Measurements from ENCODE around the gene REEP6.

The REEP6 gene

DNA sequence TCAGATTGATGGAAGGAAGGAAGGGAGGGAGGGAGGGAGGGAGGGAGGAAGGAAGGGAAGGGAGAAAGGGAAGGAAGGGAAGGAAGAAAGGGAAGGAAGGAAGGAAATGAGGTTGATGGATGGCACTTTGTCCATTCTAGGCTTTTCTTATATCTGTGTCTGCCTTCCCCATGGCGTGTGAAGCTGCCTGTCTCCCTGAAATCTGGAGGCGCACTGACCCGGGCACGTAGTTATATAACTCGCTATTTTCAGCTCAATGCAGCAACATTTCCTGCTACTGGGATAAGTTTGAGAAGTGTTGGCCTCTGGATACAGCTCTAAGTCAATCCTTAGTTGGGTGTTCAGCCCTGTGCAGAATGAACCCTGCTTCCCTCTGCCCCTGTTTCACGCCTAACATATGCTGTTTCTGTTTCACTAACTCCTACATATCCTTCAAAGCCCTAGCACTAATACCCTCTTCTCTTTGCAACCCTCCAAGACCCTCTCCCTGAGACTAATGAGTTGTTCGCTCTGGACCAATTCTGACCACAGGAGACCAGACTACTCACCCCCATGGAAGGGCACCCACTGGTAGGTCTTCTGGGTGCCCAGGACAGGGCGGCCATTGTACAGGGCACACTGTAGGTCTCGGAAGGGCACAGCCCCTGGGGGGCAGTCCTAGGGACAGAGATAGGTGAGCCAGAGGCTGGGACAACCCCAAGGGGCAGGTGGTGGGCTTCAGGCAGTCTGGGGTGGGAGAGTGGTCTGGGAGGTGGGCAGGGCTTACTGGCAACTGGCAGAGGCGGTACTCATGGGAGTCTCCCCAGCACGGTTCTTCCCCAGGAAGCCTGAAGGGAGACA lies 18.8 kb downstream of the REEP6 start:
- no peak for DNase-seq (ENCODE audit: extremely low read depth, low read depth)
- TF ChIP-seq, protein P1, sequence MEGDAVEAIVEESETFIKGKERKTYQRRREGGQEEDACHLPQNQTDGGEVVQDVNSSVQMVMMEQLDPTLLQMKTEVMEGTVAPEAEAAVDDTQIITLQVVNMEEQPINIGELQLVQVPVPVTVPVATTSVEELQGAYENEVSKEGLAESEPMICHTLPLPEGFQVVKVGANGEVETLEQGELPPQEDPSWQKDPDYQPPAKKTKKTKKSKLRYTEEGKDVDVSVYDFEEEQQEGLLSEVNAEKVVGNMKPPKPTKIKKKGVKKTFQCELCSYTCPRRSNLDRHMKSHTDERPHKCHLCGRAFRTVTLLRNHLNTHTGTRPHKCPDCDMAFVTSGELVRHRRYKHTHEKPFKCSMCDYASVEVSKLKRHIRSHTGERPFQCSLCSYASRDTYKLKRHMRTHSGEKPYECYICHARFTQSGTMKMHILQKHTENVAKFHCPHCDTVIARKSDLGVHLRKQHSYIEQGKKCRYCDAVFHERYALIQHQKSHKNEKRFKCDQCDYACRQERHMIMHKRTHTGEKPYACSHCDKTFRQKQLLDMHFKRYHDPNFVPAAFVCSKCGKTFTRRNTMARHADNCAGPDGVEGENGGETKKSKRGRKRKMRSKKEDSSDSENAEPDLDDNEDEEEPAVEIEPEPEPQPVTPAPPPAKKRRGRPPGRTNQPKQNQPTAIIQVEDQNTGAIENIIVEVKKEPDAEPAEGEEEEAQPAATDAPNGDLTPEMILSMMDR (IDR thresholded peaks at IDR 0.05; ENCODE audit: low read depth, low read length) = no peak

DNA sequence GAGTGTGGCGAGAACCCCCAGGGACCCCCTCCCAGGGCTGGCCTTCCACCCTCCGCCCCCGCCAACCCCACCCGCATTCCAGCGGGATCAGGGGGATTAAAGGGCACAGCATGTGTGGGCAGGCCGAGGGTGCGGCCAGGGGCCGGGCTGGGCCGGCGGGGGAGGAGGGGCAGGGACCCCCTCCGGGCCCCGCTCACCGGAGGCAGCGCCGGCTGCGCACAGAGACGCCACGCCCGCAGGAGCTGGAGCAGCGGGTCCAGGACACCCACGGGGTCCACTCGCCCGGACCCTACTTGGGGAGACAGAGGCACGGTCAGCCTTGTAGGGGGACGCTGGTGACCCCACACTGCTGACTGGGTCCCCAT lies 19.4 kb downstream of the REEP6 start:
- TF ChIP-seq, protein P1 (IDR thresholded peaks at IDR 0.05; ENCODE audit: low read depth, low read length) = no peak
- no peak for DNase-seq (ENCODE audit: extremely low read depth, low read depth)

DNA sequence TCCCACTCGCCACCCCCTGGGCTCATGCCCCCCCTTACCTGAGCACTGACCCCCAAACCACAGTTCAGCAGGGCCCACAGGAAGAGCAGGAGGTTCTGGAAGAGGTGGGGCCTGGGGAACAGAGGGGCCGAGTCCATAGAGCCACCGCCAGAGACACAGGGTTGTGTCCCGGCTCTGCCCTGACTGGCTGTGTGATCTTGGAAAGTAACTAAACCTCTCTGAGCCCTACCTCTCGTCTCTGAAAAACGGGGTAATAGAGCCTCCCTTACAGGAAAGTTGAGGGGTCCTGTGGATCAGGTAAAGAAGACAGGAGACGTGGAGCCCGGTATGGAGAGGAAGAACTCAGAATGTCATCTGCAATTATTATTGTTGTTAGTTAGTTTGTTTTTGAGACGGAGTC lies 19.8 kb downstream of the REEP6 start:
- TF ChIP-seq, protein P1 (IDR thresholded peaks at IDR 0.05; ENCODE audit: low read depth, low read length) = no peak
- no peak for DNase-seq (ENCODE audit: extremely low read depth, low read depth)

DNA sequence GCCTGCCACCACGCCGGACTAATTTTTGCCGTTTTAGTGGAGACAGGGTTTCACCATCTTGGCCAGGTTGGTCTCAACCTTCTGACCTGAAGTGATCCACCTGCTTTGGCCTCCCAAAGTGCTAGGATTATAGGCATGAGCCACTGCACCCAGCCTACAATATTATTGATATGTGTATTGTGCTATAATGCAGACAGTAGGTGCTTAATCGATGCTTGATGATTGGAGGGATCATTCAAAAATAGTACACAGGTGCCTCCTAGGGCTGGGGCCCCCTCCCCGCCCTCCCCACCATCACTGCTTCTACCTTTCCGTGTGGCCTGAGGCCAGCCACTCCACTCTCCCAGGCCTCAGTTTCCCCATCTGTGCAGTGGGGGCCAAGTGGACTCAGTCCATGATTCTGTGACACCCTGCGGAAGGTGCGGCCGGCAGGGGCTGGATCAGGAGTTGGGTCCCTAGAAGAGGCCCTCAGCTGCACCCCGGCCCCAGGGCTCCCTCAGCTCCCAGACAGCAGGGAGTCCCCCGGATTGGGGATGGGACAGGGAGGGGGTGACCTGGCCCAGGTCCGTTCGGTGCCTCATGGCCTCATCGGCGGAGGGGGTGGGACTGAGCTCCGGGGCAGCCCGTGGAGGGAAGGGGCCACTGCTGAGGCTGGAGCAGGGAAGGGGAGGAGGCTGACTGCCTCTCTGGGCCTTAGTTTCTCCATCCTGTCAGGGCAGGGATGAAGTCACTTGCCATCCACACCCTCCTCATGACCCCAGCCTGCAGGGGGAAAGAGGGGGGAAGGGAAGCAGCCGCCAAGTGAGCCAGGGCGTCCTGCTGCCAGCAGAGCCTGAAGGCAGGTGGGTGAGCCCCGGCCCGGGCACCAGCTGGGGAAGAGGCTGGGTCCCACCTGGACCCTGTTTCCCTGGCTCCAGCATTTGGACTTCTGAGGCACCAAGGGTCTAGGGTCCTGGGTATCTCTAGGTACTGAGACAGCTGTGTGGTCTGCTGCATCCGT lies 20.6 kb downstream of the REEP6 start:
- no peak for DNase-seq (ENCODE audit: extremely low read depth, low read depth)
- TF ChIP-seq, protein P1 (IDR thresholded peaks at IDR 0.05; ENCODE audit: low read depth, low read length) = no peak

DNA sequence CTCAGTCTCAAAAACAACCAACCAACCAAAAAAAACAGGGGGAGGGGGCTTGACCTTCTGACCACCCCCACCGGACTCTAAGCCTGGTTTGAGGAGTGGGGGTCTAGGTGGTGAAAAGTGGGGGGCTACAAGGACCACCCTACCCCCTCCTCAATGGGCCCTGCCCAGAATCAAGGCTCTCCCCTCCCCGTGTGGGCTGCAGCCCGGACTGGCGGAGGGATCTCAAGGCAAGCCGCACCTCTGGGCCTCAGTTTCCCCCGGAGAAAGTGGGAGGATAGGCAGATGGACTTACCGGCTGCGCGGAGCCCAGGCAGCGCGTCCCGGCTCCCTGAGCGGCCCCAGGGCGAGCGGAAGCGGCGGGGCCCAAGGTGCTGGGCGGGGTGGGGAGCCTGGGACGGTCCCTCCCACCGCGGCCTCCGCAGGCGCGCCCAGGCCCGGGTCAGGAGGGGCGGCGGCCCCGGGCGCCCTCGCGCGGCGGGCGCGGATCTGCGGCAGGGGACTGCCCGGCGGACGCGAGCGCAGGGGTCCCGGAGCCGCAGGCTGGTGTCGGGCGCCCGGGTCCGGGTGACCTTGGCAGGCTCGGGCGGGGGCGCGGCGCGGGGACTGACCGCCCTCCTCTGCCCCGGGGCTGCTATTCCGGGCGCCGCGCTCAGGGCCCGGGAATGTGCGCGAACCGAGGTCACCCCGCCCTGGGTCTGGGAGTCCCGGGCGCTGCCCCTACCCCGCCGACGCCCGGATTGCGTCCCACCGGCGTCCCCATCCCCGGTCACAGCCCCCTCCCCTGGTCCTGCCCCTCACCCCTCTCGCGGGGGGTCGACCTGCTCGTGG lies 21.9 kb downstream of the REEP6 start, which contains the start of gene ADAMTSL5:
Gene ADAMTSL5 (minus strand): TSS at position 349 of the 828 bp plus-strand sequence. CDS start 2,076 bp downstream, outside the sequence.
- TF ChIP-seq, protein P1 (IDR thresholded peaks at IDR 0.05; ENCODE audit: low read depth, low read length) = no peak
- DNase-seq (ENCODE audit: extremely low read depth, low read depth) = peak; percentile 32

- peak; percentile 30 for DNase-seq (ENCODE audit: extremely low read depth, low read depth)
- TF ChIP-seq, protein P1 (IDR thresholded peaks at IDR 0.05; ENCODE audit: low read depth, low read length) = peak; percentile 68
These were observed 22.7 kb downstream of the REEP6 start for GRCh38 chr19:1513499-1514294.

Data from AG09319 (cell line).